ENCODE data around the gene DUOX1.
"Not testable (repeated sequence)": the region's sequence is repeated elsewhere in the genome, so short reads cannot be mapped to it uniquely, and the experiment has no call there.

DNA sequence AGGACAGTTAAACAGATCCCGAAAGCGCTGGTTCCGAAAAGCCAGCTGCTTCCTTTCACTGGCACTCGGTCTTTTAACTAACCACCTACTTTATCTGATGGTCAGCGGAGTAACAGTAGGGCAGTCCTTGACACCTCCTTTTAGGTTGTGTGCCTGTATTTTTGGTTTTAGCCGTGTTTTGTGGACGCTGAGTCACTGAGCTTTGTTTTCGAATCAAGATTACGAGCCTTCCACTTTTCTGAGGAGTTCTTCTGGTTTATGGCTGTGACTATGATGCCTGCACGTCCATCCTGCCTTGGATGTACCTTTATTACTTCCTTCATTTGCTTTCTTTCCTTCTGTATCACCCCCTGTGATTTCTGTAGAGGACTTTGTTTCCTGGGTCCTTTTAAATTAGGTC is 47.4 kb upstream of the DUOX1 start:
- TF ChIP-seq, protein P1, sequence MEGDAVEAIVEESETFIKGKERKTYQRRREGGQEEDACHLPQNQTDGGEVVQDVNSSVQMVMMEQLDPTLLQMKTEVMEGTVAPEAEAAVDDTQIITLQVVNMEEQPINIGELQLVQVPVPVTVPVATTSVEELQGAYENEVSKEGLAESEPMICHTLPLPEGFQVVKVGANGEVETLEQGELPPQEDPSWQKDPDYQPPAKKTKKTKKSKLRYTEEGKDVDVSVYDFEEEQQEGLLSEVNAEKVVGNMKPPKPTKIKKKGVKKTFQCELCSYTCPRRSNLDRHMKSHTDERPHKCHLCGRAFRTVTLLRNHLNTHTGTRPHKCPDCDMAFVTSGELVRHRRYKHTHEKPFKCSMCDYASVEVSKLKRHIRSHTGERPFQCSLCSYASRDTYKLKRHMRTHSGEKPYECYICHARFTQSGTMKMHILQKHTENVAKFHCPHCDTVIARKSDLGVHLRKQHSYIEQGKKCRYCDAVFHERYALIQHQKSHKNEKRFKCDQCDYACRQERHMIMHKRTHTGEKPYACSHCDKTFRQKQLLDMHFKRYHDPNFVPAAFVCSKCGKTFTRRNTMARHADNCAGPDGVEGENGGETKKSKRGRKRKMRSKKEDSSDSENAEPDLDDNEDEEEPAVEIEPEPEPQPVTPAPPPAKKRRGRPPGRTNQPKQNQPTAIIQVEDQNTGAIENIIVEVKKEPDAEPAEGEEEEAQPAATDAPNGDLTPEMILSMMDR (IDR thresholded peaks at IDR 0.05): not testable (repeated sequence)
- TF ChIP-seq POLR2A (IDR thresholded peaks at IDR 0.05): not testable (repeated sequence)

All from adrenal gland (tissue), 5 donors.